HG03025 (cell line): ENCODE measurements around the gene CAND1.

Experiments
- ATAC-seq: cut with Tn5 transposase; IDR thresholded peaks from one replicate; pipeline ENCODE4 v1.9.1; 2021; ENCODE audit warnings: mild to moderate bottlenecking, moderate library complexity; ENCODE audit not compliant: unreplicated experiment, low FRiP score

The CAND1 gene

GRCh38 chr12:67268896-67269632, at the start of gene CAND1:
TSS of gene CAND1 (plus strand) at chr12:67269358. CDS start at chr12:67269718, 360 bp downstream.
- peak; percentile 71 for ATAC-seq

DNA sequence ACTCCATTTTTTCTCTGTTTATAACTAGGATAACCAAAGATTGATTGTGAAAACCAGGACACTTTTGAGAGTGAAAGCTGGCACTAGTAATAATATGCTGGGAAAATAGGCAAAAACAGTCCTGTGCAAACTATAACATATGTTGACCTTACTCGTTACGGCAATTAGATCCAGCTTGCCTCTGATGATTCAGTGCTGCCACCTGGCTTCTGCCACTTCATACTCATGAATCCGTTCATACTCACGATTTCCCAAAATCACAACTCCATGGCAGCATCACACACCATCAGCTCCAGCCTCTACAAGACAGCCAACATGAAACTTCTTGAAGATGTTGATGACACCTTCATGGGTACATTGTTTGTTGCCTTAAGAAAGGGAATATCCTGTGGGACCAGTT, 49.1 kb upstream of the CAND1 start:
- no peak for ATAC-seq

DNA sequence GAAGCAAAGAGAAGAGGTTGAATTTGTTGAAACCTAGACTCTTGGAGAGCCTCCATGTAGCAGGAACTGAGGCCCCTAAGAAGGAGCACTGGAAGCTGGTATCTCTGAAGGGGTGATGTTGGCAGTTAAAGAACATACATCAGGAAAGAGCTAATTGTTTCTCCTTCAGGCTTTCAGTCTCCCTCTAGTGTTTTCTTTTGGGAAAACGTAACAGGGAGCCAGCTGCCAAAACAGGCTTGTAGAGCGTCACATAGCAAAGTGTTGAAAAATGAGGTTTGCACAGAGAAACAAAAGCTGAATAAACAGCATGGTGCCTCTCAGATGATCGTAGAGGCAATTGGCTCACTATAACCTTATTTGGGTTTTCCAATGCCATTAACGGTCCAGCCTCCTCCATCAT, 46.9 kb upstream of the CAND1 start:
- no peak for ATAC-seq

DNA sequence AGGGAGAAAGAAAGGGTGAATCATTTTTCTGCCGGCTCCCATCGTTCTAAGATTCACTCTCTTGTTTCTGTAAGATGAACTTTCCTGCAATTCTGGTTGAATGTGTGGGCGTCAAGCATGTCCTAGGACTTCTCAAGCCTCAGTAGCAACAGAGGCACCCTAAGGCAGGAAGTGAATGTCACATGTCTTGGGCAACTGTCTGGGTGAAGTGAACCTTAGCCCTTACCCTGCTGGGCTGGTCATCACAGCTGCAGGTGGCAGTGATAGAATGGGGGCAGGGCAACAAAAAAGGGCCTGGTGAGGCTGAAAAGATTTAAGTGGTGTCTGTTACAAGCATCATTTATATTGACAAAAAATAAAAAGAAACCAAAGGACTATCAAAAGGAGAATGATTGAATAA, 45.9 kb upstream of the CAND1 start:
- no peak for ATAC-seq

DNA sequence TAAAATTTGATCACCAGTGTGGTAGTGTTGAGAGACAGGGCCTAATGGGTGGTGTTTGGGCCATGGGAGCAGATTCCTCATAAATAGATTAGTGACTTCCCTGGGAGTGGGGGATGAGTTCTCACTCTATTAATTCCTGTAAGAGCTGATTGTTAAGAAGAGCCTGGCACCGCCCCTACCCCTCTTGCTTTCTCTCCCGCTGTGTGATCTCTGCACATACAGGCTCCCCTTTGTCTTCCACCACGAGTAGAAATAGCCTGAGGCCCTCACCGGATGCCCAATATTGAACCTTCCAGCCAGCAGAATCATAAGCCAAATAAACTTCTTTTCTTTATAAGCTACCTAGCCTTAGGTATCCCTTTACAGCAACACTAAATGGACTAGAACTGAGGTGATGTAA, 31.9 kb upstream of the CAND1 start:
- ATAC-seq: no peak

DNA sequence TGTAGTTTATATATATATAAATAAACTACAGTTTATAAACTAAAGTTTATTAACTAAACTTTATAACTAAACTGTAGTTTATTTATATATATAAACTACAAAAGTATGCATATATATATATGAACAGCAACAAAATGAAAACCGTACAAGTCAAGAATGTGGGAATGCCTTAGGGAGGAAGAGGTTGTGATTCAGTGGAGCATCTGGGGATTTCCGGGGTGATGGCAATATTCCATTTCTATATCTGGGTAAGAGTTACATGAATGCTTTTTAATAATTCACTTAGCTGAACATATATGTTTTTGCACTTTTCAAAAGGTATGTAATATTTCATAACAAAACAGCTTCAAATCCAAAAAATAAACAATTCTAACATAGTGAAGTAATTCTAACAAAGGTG, 30.1 kb upstream of the CAND1 start:
- no peak for ATAC-seq

DNA sequence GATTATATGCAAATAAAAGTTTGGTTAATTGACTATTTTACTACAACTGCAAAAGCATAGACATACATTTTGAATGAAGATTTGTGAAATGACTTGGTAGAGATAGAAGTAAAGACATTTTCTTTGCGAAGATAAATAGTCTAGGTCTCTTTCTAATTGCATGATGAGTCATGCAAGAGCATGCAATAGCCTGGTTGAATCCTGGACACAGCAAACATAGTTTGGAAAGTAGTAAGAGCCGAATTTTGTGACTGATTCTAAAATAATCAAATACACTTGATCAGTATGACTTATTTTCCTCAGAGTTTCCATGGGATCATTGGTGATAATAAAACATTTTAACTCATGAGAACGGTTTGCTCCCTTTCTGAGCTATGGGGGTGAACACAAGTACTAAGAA, 27.7 kb upstream of the CAND1 start:
- ATAC-seq: no peak

- no peak for ATAC-seq
Observed at GRCh38 chr12:67243260-67243659, 25.9 kb upstream of the CAND1 start.

DNA sequence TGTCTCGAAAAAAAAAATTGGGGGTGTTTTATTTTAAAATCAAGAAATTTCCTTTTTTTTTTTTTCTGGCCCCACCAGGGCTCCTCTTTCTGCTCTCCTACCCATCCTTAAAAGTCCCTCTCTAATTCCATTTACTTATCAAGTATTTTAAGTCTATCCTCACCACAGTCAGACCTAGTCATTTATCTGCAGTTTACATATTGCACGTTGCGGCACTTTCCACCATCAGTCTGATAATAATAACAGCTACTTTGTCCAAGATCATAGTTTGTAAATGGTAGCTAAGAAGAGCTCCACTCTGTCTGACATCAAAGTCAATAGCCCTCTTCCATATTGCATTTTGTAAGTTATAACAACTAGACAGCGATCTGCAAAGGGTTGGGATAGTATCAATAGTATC, 23.6 kb upstream of the CAND1 start:
- ATAC-seq: no peak

GRCh38 chr12:67251012-67251411, 18.1 kb upstream of the CAND1 start:
- ATAC-seq: no peak

DNA sequence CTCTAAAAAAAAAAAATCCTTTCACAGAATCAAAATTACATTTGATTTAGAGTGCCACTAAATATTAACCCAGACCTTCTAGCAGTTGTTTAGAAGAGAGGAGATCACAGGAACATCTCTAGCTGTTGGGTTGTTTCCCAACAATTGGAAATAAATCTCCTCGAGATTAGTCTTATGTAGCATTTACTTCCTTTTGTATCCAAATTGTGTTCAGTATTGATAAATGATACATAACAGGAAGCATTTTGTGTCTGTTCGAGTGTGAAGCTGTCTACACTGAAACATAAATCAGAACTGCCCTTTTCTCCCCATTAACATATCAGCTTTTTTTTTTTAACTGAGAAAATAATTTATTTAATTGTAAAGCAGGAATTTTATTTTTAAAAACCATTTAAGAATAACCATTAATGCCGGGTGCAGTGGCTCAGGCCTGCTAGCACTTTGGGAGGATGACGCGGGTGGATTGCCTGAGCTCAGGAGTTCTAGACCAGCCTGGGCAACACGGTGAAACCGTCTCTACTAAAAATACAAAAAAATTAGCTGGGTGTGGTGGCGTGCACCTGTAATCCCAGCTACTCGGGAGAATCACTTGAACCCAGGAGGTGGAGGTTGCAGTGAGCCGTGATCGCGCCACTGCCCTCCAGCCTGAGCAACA, 14.7 kb upstream of the CAND1 start:
- ATAC-seq: no peak

GRCh38 chr12:67256649-67257048, 12.5 kb upstream of the CAND1 start:
- no peak for ATAC-seq

GRCh38 chr12:67263471-67263870, 5.7 kb upstream of the CAND1 start:
- no peak for ATAC-seq

DNA sequence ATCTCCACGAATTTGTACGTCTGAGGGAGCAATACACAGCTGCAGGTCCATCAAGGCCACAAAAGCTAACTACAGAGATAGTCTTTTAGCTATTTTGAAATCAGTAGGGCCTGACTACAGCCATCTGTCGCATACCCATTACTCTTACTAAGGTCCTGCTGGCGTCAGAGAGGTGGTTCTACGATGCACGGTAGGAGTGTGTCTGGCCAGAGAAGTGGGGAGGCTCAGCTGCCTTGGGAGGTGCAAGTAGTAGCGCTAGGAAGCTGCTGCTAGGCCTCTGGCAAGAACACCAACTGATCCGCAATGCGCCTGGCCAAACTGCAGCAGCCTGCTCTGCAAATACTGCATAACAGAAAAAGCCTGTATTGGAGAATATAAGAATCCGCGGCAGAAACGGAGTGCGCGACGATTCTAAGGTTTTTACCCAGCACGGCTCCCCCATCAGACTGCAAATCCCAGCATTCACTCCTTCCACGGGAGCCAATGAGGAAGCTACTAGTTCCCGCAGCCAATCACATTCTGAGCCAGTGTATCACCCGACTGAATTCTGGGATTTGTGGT, 743 bp upstream of the CAND1 start:
- ATAC-seq: peak; percentile 84

GRCh38 chr12:67269633-67270573, 745 bp downstream of the CAND1 start:
- peak; percentile 8 for ATAC-seq

- no peak for ATAC-seq
Observed at GRCh38 chr12:67270622-67271021, 1.5 kb downstream of the CAND1 start.

DNA sequence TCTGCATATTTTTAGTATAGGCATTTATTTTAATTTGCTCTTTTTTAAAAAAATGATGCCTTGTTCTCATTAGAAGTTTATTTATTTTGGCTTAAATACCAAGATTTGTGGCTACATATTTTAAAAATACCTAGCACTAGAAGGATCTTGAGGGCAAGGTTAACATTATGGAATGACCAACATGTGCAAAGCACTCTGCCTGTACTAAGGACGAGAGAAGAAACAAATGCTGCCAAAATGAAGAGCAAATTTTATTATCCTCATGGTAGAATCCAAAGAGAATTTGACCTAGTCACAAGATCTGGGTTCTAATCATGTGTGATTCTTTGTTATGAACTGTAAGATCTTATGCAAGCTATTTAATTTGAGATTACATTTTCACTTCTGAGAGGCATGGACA, 2.8 kb downstream of the CAND1 start:
- no peak for ATAC-seq

DNA sequence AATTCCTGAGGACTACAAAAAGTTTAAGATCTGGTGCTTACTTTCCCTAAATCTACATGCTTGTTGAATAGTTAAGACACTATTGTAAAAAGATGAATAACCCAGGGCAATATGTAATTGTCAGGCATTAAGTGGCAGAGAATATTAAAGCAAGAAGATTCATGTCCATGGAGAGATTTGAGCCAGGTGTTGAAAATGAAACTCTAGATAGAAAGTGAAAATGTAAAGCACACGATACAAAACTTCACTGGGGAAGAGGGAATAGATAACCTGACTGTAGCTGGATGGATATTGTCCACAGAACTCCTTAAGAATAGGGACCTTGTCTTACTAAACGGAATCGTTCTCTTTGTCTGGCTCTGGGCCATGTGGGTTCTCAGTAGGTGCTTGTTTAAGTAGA, 5.0 kb downstream of the CAND1 start:
- no peak for ATAC-seq

DNA sequence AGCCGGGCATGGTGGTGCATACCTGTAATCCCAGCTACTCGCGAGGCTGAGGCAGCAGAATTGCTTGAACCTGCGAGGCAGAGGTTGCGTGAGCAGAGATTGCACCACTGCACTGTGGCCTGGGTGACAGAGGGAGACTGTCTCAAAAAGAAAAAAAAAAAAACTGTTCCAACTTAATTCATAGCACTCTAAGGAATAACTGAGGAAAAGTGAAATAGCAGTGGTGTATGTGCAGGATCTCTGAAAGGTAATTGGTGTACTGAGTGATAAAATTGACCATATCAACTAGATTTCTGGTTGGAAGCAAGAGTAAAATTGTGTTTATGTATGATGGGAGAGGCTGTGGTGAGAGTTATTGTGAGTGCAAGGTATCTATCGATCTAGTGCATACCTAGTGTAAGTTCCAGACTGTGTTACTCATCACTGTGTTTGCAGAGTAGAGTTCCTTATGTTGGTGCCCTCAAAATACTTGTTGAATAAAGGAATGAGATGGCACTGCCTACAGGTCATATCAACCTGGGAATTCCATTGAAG, 6.3 kb downstream of the CAND1 start:
- no peak for ATAC-seq

GRCh38 chr12:67276421-67276820, 7.3 kb downstream of the CAND1 start:
- no peak for ATAC-seq

DNA sequence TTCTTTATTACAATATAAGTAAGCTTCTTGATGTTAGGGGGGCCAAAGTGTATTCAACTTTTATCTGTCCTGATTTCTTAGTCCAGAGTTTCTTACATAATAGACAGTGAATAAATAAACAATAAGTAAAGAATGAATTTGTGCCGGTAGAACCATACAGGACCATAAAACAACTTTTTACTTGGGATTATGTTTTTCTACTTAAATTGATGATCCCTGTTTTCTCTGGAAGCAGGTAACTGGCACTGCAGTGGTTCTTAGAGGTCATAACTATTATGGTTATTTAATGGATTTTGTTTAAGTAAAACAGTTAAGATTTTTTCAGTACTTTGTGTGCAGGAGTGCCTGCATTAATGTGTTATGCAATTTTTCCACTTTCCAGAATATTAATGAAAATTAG, 10.5 kb downstream of the CAND1 start:
- no peak for ATAC-seq
